ENCODE data around the gene CR1.
"Not testable (repeated sequence)": the region's sequence is repeated elsewhere in the genome, so short reads cannot be mapped to it uniquely, and the experiment has no call there.

Gene CR1

GRCh38 chr1:207495801-207496792, at the start of gene CR1:
Gene CR1, plus strand, starts transcription at chr1:207496157. Its CDS starts 111 bp downstream, at chr1:207496268.
- DNase-seq (peak; percentile 36), ATAC-seq (peak; percentile 42)

GRCh38 chr1:207453710-207454045, 42.3 kb upstream of the CR1 start:
- no peak for ATAC-seq

GRCh38 chr1:207454046-207454964, 41.7 kb upstream of the CR1 start, which contains the start of gene CR2:
Gene CR2, plus strand, starts transcription at chr1:207454328. Its CDS starts 91 bp downstream, at chr1:207454419.
- ATAC-seq, result peak; percentile 87
- DNase-seq, result peak; percentile 77

More at GRCh38 chr1:207453710-207454045, 42.3 kb upstream of the CR1 start:
- no peak for DNase-seq

DNA sequence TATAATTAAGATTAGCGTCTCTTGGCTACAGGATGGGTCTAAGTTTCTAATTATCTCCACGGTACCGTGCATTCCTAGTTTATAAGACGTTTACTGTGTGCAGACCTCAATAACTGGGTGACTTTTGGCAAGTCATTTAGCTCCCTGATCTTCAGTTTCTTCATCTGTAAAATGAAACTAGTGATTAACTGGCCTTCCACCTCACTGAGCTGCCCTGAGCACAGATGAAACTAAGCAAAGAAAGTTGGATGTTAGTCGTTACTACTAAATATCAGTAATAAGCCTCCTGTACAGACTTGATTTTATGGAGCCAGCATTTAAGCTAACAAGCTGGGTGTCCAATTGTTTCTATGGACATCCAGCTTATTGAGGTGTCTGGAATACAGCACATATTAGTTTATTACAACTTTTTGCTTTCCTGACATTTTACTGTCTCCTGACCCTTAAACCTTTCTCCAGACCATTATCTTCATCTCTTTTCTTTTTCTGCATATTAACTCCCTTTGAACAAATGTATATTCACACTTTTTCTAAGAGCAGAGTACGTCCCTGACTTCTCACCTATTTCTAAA, 40.7 kb upstream of the CR1 start:
- ATAC-seq, result peak; percentile 21
- DNase-seq, result no peak

GRCh38 chr1:207458414-207458813, 37.5 kb upstream of the CR1 start:
- DNase-seq, result no peak
- no peak for ATAC-seq

GRCh38 chr1:207459008-207459407, 36.9 kb upstream of the CR1 start:
- DNase-seq (no peak), ATAC-seq (no peak)

- no peak for DNase-seq
- no peak for ATAC-seq
Observed at GRCh38 chr1:207461649-207462048, 34.3 kb upstream of the CR1 start.

DNA sequence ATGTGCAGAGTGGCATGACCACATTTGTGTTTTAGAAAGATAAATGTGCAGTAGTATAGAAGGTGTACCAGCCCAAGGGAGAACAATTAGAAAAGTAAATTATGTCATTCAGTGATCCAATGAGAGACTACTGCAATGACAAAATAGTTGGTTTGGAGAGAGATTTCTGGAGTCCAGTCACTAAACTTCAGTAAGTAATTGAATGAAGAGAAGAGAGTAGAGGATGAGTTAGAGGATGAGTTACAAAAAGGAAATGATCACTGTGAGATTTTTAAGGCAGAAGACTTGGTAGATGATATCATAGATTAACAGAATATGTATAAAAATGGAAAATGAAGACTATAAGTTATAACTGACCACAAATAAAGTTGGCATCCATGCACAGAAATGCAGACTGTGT, 33.4 kb upstream of the CR1 start:
- DNase-seq, result no peak
- ATAC-seq, result no peak

DNA sequence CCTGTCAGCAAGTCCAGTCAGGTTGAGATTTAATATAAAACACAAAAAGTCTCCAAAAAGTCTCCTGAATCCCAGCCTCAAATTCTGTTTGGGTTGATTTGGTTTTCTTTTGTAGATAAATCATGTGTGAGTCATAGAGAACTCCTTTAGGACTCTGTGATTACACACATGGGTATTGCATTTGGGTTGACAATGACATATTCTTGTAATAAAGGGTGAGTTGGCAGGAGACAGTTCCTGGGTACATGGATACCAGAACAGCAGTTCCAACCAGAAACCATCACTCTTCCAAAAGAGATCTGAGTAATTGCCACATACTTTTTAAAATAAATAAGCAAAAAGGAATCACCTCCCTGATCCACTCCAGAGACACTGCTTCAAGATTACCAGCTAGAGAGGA, 32.9 kb upstream of the CR1 start:
- no peak for DNase-seq
- peak; percentile 73 for ATAC-seq

DNA sequence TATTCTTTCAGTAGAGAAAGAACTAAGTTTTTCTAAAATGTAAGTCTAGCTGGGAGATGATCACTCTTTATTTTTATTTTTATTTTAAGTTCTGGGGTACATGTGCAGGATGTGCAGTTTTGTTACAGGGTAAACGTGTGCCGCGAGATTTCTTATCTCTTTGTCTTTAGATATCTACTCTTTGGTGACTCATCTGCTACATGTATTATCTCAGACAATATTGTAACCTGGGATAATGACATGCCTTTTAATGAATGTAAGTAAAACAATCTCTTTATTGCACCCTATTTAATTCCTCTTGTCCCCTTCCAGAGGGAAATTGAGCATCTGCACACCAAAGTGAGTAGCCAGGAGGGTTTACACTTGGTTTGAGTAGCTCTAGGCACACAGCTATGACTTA, 32.4 kb upstream of the CR1 start:
- no peak for DNase-seq
- ATAC-seq, result no peak

GRCh38 chr1:207470927-207471326, 25.0 kb upstream of the CR1 start:
- no peak for DNase-seq
- peak; percentile 93 for ATAC-seq

DNA sequence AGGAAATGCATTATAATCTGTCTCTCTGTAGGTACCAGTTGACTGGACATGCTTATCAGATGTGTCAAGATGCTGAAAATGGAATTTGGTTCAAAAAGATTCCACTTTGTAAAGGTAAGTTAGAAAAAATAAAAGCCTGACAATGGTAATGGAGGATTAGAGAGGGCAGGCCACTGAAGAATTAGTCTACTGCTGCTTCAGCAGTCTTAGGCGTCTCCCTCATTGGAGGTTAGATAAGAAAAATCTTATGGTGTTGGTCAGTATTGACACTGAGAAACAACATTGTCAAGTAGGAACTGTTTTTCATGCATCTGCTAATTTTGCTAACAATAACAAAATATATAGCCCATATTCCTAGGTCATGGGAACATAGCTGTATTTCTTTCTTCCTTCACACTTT, 21.7 kb upstream of the CR1 start:
- DNase-seq, result no peak
- no peak for ATAC-seq

- ATAC-seq, result no peak
- no peak for DNase-seq
Observed at GRCh38 chr1:207486198-207486597, 9.8 kb upstream of the CR1 start.

DNA sequence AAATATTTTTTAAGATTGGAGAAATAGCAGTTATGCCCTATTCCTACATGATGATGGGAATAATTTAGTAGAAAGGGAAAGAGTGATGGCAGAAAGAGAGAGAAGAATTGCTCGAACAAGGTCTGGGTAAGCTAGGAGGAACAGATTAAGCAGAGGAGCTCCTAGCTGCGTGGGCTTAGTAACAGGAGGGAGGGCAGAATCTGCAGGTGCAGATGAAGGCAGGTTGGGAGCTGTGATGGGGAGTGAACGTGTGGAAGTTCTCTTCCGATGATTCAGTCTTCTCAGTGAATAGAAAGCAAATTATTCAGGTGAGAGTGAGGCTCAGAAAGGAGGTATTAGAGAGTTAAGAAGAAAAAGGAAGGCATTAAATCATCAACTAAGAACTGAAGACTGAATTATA, 8.3 kb upstream of the CR1 start:
- ATAC-seq, result no peak
- no peak for DNase-seq

GRCh38 chr1:207493212-207493611, 2.7 kb upstream of the CR1 start:
- no peak for DNase-seq
- ATAC-seq, result no peak

DNA sequence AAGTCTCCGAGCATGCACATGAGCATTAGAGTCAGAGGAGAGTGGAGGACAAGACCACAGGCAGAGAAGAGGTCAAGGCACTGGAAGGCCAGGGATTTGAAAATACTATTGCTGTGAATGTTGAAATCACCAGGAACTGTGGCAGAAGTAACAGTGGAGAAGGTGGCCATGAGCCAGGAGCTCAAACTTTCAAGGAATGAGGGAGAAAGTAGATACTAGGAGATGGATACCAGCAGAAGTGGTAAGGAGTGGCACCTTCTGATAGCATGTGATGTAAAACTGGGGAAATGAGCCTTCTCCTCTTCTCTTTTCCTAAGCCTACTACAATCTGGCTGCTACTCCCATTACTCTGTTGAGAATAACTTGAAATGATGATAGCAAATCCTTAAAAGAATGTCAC, 1.8 kb upstream of the CR1 start:
- DNase-seq, result no peak
- no peak for ATAC-seq

- ATAC-seq, DNase-seq: not testable (repeated sequence)
Observed at GRCh38 chr1:207495281-207495680, 676 bp upstream of the CR1 start.

- ATAC-seq (no peak), DNase-seq (no peak)
Observed at GRCh38 chr1:207497941-207498340, 2.0 kb downstream of the CR1 start.

GRCh38 chr1:207499573-207499972, 3.6 kb downstream of the CR1 start:
- ATAC-seq (peak; percentile 65), DNase-seq (peak; percentile 67)

DNA sequence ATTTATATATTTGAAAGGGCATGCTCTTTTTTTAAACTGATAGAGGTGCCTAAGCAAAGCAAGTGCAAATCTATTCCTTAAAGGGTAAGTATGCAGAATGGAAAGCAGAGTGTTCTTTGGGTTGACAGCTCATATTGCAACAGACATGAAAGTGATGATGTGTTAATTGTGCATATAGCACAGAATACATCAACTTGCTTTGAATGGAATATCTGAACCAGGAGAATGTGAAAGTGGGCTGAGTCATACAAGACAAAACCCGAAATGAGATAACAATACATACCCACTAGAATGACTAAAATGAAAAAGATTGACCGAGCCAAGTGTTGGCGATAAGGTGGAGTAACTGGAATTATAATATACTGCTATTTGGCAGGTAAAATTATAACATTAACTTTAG, 4.3 kb downstream of the CR1 start:
- DNase-seq (no peak), ATAC-seq (peak; percentile 87)

DNA sequence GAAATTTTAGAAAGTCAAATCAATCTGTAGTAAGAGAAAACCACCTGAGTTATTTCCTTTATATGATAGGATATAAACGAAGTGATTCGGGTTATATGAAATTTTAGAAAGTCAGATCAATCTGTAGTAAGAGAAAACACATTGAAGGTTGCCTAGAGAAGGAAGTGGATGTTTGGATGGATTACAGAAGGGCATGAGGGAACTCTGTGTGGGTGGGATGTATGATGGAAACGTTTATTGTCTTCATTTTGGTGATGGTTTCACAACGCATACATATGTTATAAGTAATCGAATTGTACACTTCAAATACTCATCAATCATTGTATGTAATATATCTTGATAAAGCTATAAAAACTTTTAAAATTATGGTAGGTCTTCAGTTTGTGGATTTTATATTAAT, 5.1 kb downstream of the CR1 start:
- DNase-seq (no peak), ATAC-seq (no peak)

DNA sequence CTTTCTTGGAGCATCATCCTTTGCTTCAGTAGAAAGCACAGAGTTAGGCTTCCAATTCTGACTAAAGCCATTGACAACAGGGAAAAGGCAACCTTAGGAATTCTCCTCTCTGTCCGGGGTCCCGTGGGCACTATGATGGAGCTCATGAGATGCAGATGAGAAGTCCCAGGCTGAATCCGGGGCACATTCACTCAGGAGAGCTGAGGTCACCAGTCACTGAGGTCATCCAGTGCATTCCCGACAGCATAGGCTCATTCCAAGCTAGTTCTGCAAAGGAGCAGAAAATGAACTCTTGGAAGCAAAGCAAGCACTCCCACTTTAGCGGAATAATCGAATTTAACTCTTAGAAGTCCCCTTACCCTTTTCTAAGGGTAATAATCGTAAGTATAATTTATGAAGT, 6.8 kb downstream of the CR1 start:
- ATAC-seq (no peak), DNase-seq (no peak)

Measured in stimulated activated naive CD8-positive, alpha-beta T cell treated with anti-CD3 and anti-CD28 coated beads, Interleukin-15, Interleukin-2, amounts not matched to agents 100 U/mL and 50 U/mL, for 24 hours (primary cell).